WERI-Rb-1 (cell line): ENCODE data around the gene EPS8L3.

Experiments used
- DNase-seq: peaks from one replicate; pipeline ENCODE4 v3.0.0-alpha.2; 2020
- H3K27ac ChIP-seq: fragments of 250-450 bp; sonication (Bioruptor Pico); 2 replicates; pipeline ENCODE4 v1.5.1; 2020; ENCODE audit warnings: mild to moderate bottlenecking, moderate library complexity
- H3K27me3 ChIP-seq: fragments of 250-450 bp; sonication (Bioruptor Pico); 2 replicates; pipeline ENCODE4 v1.5.1; 2021; ENCODE audit warnings: mild to moderate bottlenecking, low read depth, moderate library complexity; ENCODE audit not compliant: insufficient read depth, severe bottlenecking
- H3K36me3 ChIP-seq: fragments of 250-450 bp; sonication (Bioruptor Pico); 2 replicates; pipeline ENCODE4 v1.5.1; 2020; ENCODE audit warnings: mild to moderate bottlenecking, moderate library complexity
- H3K4me3 ChIP-seq: 2 replicates; pipeline ENCODE4 v1.5.1; 2011; ENCODE audit warnings: low read depth, mild to moderate bottlenecking, control low read depth, low read length
- H3K9me3 ChIP-seq: fragments of 250-450 bp; sonication (Bioruptor Pico); 2 replicates; pipeline ENCODE4 v1.5.1; 2021; ENCODE audit warnings: mild to moderate bottlenecking, moderate library complexity; ENCODE audit not compliant: severe bottlenecking
- CTCF ChIP-seq: IDR thresholded peaks from 2 replicates; pipeline ENCODE4 v1.5.1; 2011; ENCODE audit warnings: low read depth, mild to moderate bottlenecking, control low read depth, inconsistent platforms, low read length

The EPS8L3 gene

GRCh38 chr1:109777436-109777835 is 13.7 kb upstream of the EPS8L3 start:
- H3K36me3 ChIP-seq: no peaks in the 10 kb centered on the region
- DNase-seq: no peak
- H3K27me3 ChIP-seq: no peaks in the 10 kb centered on the region
- TF ChIP-seq CTCF: no peak
- H3K4me3 ChIP-seq: no peak overlapping the region
- no peaks in the 10 kb centered on the region for H3K9me3 ChIP-seq
- no peak overlapping the region for H3K27ac ChIP-seq

DNA sequence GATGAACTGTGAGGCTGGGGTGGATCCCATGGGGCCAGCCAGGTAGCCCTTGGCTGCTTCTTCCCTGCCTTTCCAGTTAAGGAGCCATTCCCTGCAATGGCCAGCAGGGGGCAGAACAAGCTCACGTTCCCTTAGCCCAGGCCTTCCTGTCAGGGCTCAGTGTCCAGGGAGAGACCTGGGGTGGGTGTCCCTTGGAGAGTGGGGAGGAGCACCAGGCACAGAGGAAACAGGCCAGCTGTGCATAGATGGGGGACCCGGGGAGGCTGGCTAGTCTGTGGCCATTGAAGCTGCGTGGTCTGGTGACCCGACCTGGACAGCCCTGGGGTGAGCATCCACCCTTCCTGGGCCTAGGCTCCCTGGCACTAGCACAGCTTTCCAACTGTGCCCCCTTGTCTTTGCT is 13.2 kb upstream of the EPS8L3 start:
- DNase-seq: peak; percentile 85
- H3K4me3 ChIP-seq: no peak overlapping the region
- no peaks in the 10 kb centered on the region for H3K9me3 ChIP-seq
- no peak overlapping the region for H3K27ac ChIP-seq
- peak; percentile 96 for TF ChIP-seq CTCF
- no peaks in the 10 kb centered on the region for H3K36me3 ChIP-seq
- no peaks in the 10 kb centered on the region for H3K27me3 ChIP-seq

DNA sequence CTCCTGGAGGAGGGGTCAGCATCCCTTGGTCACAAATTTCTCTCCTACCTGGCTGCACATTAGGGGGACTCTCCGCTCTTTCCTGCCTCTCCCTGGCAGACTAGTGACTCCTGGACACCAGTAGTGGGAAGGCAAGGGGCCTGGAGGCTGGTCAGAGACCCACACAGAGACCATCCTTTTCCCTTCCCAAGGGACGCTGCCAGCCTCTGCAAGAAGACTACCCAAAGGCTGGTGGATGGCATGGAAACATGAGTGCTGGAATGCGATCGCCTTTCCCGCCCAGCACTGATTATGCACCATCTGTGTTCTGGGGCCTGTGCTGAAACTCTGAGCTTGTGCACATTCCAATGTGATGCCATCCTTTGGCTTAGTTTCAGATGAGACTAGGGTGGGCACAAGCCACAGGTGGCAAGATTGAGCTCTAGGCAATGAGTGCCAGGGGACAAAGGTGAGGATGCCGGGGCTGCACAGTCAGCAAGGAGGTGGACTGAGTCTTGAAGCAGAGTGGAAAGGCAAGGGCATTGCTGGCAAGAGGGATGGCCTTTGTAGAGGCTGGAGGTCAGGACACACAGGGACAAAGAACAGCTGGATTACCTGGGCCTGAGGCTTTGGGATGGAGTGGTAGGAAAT is 12.6 kb upstream of the EPS8L3 start:
- no peak for DNase-seq
- H3K36me3 ChIP-seq: no peaks in the 10 kb centered on the region
- H3K27ac ChIP-seq: no peak overlapping the region
- H3K9me3 ChIP-seq: no peaks in the 10 kb centered on the region
- no peak for TF ChIP-seq CTCF
- H3K27me3 ChIP-seq: no peaks in the 10 kb centered on the region
- no peak overlapping the region for H3K4me3 ChIP-seq

DNA sequence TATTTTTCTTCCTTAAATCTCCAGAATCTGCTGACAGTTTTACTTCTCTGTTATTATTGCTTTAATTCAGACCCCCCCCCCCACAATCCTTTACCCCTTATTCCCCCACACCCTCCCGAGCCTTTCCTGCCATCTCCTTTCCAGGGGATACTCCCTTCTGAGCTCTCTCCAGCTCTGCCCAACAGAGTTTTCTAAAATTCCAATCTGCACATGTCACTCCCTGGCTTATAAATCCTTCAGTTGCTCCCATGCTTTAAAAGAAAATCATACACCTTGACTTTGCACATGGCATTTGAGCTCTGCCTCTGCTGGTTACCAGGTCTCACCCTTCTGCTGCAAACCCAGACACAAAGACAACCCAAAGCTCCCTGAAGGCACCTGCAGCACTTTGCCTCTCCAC is 11.7 kb upstream of the EPS8L3 start:
- Histone ChIP-seq H3K27ac (no peak overlapping the region), H3K27me3 (no peaks in the 10 kb centered on the region), H3K4me3 (no peak overlapping the region), H3K36me3 (no peaks in the 10 kb centered on the region), H3K9me3 (no peaks in the 10 kb centered on the region)
- no peak for DNase-seq
- TF ChIP-seq CTCF: no peak

DNA sequence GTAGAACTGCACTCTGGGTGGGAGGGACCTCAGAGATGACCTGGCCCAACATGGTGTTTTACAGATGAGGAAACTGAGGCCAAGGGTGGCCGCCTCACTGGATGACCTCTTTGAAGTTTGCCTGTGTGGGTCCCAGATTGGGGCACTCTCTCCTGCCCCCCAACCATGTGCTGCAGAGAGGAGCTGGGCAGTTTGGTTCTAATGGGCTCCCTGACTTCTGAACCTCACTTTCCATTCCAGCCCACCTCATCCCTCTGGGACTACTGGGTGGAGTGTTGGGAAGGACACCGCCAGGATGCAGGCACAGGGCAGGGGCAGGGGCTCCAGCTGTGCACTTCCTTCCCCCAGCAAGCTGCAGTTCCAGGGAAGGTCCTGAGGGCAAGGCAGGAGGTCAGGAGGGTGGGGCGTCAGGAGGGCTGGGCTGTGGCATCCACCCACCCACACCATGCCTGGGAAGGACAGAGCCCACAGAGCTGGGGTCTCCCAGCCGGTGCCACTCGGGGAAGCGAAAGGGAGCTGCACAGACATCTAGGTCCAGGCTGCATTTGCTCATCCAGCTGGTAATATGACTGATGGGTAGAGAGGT is 10.3 kb upstream of the EPS8L3 start:
- H3K9me3 ChIP-seq: no peaks in the 10 kb centered on the region
- no peak overlapping the region for H3K4me3 ChIP-seq
- TF ChIP-seq CTCF: no peak
- no peak for DNase-seq
- H3K36me3 ChIP-seq: no peaks in the 10 kb centered on the region
- no peaks in the 10 kb centered on the region for H3K27me3 ChIP-seq
- H3K27ac ChIP-seq: no peak overlapping the region

DNA sequence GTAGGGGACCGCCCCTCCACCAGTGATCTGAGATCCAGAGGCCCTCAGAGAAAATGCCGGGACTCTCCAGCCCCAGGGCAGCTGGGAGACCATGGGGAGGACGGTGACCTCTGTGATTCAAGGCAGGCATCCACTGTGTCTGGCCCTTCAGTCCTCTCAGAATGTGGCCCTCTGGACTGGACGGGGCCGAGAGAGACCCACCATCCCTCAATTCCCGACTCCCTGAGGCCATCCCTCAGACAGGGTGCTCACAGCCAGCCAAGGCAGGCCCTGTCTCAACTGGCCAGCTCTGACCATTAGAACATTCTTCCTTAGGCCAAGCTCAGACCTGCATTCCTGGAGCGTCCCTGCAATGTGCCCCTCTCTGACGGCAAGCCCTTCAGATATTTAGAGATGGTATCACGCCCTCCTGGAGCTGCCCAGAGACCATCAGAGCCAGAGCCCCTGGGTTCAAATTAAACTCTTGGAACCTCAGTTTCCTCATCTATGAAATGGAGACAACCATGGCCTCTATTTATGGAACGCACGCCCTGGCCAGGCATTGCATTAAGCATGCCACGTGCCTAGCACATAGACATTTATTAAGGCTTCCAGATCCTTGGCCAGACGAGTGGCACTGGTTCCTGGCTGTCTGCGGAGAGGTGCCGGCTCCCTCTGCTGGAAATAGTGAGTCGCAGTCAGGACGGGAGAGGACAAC is 9.6 kb upstream of the EPS8L3 start:
- Histone ChIP-seq H3K27me3 (no peaks in the 10 kb centered on the region), H3K9me3 (no peaks in the 10 kb centered on the region), H3K36me3 (no peaks in the 10 kb centered on the region), H3K27ac (no peak overlapping the region), H3K4me3 (no peak overlapping the region)
- DNase-seq: peak; percentile 90
- TF ChIP-seq CTCF: peak; percentile 89
